Liver (tissue), 9 donors: ENCODE results near the gene SNAI3. TPM values are rescaled to one million over a fixed set of nuclear protein-coding genes. Genes with fewer than 3 reads are reported as not detected.

Experiments
- DNase-seq: peaks from one replicate; pipeline ENCODE4 v3.0.0-alpha.2; 2017; ENCODE audit warnings: low spot score
- H3K27ac ChIP-seq, 2 donors: one replicate each; pipeline ENCODE4 v1.7.0; 2013; ENCODE audit warnings: inconsistent platforms in 2 of 2, low read length in 2 of 2, control low read depth in 1 of 2, low read depth in 1 of 2, mild to moderate bottlenecking in 1 of 2
- H3K27me3 ChIP-seq, 4 donors: one replicate each; pipeline versions ENCODE4 v1.6.1 to v1.7.0; 2013; ENCODE audit warnings: low read length in 3 of 4, inconsistent platforms in 1 of 4, mild to moderate bottlenecking in 1 of 4, moderate library complexity in 1 of 4; ENCODE audit not compliant: control insufficient read depth in 4 of 4, insufficient read depth in 4 of 4
- H3K36me3 ChIP-seq, 4 donors: one replicate each; pipeline versions ENCODE4 v1.6.1 to v1.7.0; 2013; ENCODE audit warnings: low read length in 3 of 4, mild to moderate bottlenecking in 3 of 4, low read depth in 1 of 4, moderate library complexity in 1 of 4; ENCODE audit not compliant: control insufficient read depth in 4 of 4, insufficient read depth in 3 of 4
- H3K4me1 ChIP-seq, 4 donors: one replicate each; pipeline versions ENCODE4 v1.6.1 to v1.7.0; 2013; ENCODE audit warnings: low read length in 3 of 4, mild to moderate bottlenecking in 3 of 4, moderate library complexity in 1 of 4; ENCODE audit not compliant: control insufficient read depth in 4 of 4, insufficient read depth in 4 of 4
- H3K4me3 ChIP-seq, 3 donors: one replicate each; pipeline versions ENCODE4 v1.6.1 to v1.7.0; 2013; ENCODE audit warnings: low read length in 3 of 3, control low read depth in 1 of 3, low read depth in 1 of 3, mild to moderate bottlenecking in 1 of 3
- H3K9ac ChIP-seq, 2 donors: one replicate each; pipeline ENCODE4 v1.7.0; 2013; ENCODE audit warnings: low read length in 2 of 2, mild to moderate bottlenecking in 2 of 2, moderate library complexity in 2 of 2, control low read depth in 1 of 2, low read depth in 1 of 2
- H3K9me3 ChIP-seq, 4 donors: one replicate each; pipeline versions ENCODE4 v1.6.1 to v1.7.0; 2013; ENCODE audit warnings: low read length in 3 of 4; ENCODE audit not compliant: control insufficient read depth in 4 of 4
- FOXA1 ChIP-seq: IDR thresholded peaks from 2 replicates; pipeline ENCODE4 v1.6.1; 2016; ENCODE audit warnings: antibody characterized with exemption
- FOXA2 ChIP-seq: IDR thresholded peaks from 2 replicates; pipeline ENCODE4 v1.6.1; 2016; ENCODE audit warnings: antibody characterized with exemption
- GABPA ChIP-seq, 2 donors: IDR thresholded peaks in 1 of 2; conservative IDR thresholded peaks in 1 of 2; 2 replicates each; pipeline ENCODE4 v1.6.1; 2016; ENCODE audit warnings: antibody characterized with exemption in 2 of 2, mild to moderate bottlenecking in 1 of 2, moderate library complexity in 1 of 2
- HNF4A ChIP-seq, 2 donors: conservative IDR thresholded peaks; 2 replicates each; pipeline ENCODE4 v1.6.1; 2016; ENCODE audit warnings: antibody characterized with exemption in 2 of 2, mild to moderate bottlenecking in 2 of 2
- HNF4G ChIP-seq: IDR thresholded peaks from 2 replicates; pipeline ENCODE4 v1.6.1; 2016; ENCODE audit warnings: antibody characterized with exemption
- JUND ChIP-seq, 2 donors: IDR thresholded peaks; 2 replicates each; pipeline ENCODE4 v1.6.1; 2016; ENCODE audit warnings: antibody characterized with exemption in 2 of 2
- RAD21 ChIP-seq, 2 donors: IDR thresholded peaks; 2 replicates each; pipeline ENCODE4 v1.6.1; 2016; ENCODE audit warnings: antibody characterized with exemption in 2 of 2, mild to moderate bottlenecking in 2 of 2
- RXRA ChIP-seq, 2 donors: IDR thresholded peaks; 2 replicates each; pipeline ENCODE4 v1.6.1; 2017 to 2018; ENCODE audit warnings: antibody characterized with exemption in 2 of 2, mild to moderate bottlenecking in 1 of 2
- SP1 ChIP-seq: IDR thresholded peaks from 2 replicates; pipeline ENCODE4 v1.6.1; 2018; ENCODE audit warnings: antibody characterized with exemption, mild to moderate bottlenecking
- TAF1 ChIP-seq: conservative IDR thresholded peaks from 2 replicates; pipeline ENCODE4 v1.6.1; 2016; ENCODE audit warnings: antibody characterized with exemption, mild to moderate bottlenecking
- YY1 ChIP-seq: IDR thresholded peaks from 2 replicates; pipeline ENCODE4 v1.6.1; 2016; ENCODE audit warnings: antibody characterized with exemption, mild to moderate bottlenecking
- WGBS: extraction: QIAGEN DNeasy Blood & Tissue Kit; methylation state at CpG from one replicate; pipeline ENCODE4 v1.1.7; 2013; 5-methylcytosine and 5-hydroxymethylcytosine counted together
- polyA plus RNA-seq, 2 donors: library from polyadenylated mRNA; stranded (reverse) in 1 of 2; unstranded in 1 of 2; fragments of 200-250 nt in 1 of 2; fragments of >200 nt in 1 of 2; fragmentation: Nextera tagmentation in 1 of 2; extraction: Ambion mirVana in 1 of 2; gene quantifications; one replicate each; pipeline versions ENCODE4 v1.2.1 to v1.2.3, GENCODE V29; 2013 to 2015
- total RNA-seq, 2 donors: library from RNA; depleted of rRNA; stranded (reverse); fragments of >200 nt; gene quantifications; one replicate each; pipeline ENCODE4 v1.2.3, GENCODE V29; 2014
- TF ChIP-seq, protein P1 (sequence below): IDR thresholded peaks from 2 replicates; pipeline ENCODE4 v1.6.1; 2016; ENCODE audit warnings: antibody characterized with exemption
- TF ChIP-seq, protein P2 (sequence below): IDR thresholded peaks from 2 replicates; pipeline ENCODE4 v1.6.1; 2016; ENCODE audit warnings: antibody characterized with exemption
- TF ChIP-seq, protein P3 (sequence below): fragments of 150-350 bp; IDR thresholded peaks from 2 replicates; pipeline ENCODE4 v1.5.1; 2017; ENCODE audit warnings: improper control_type of control experiment, low read depth, low read length; ENCODE audit not compliant: missing input control
- TF ChIP-seq, protein P4 (sequence below): IDR thresholded peaks from 2 replicates; pipeline ENCODE4 v1.6.1; 2016; ENCODE audit warnings: antibody characterized with exemption
- TF ChIP-seq, protein P5 (sequence below): IDR thresholded peaks from 2 replicates; pipeline ENCODE4 v1.6.1; 2016; ENCODE audit warnings: antibody characterized with exemption, mild to moderate bottlenecking
- donor health status: healthy.
- donor health status: healthy.
- donor health status: healthy.
- donor health status: healthy.
- donor health status: healthy.

Gene SNAI3
- total and polyA plus RNA-seq, 4 donors: 0.05 to 0.48 (median 0.20) TPM

DNA sequence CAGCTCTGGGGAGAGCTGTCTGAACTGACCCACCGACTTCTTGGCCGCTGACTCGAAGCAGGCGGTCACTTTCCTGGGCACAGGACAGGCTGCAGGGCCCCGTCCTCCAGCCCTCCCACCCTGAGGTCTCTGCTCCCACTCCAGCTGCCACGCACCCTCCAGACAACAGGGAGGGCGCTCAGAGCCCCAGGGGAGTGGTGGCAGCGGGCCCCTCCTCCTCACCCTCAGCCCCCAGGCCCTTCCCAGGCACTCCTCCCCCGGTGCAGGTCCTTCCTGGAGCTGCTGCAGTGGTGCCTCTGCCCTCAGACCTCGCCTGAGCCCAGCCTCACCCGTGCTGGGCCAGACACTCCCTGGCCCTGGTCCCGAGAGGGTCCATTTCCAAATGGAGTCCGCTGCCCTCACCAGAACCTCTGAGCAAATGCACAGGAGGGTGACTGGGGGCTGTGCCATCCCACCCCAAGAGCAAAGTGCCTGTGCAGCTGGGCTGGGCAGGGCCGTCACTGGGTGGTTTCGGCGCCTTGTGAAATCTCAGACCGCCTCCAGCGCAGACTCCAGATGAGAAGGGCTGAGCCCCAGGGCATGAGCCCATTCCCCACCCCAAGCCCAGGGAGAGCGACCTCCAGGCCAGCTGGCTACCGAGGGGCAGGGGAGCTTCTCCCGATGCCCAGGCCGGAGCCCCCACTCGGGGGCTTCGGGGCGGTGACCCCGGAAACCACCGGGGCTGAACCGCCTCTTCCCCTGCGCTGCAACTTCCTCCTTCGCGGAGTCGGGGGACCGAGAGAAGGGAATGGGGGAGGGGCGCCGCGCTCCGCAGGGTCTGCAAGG lies 36.2 kb downstream of the SNAI3 start:
- H3K4me1 ChIP-seq: peaks cover 0 to 11% (median 3%) of the 10 kb centered on the region in 4 donors
- H3K27ac ChIP-seq: peak overlapping the region; percentile 80 to 82
- H3K9ac ChIP-seq: peak overlapping the region; percentile 14 to 45
- no peak for DNase-seq
- 51% methylated on average over 37 of the region's 37 CpGs for WGBS
- H3K36me3 ChIP-seq: peaks cover 9 to 21% (median 15%) of the 10 kb centered on the region in 4 donors
- H3K27me3 ChIP-seq: no peaks in the 10 kb centered on the region
- TF ChIP-seq JUND (IDR thresholded peaks at IDR 0.05): no peak
- TF ChIP-seq HNF4A (conservative IDR thresholded peaks at IDR 0.05): no peak
- TF ChIP-seq, protein P1, sequence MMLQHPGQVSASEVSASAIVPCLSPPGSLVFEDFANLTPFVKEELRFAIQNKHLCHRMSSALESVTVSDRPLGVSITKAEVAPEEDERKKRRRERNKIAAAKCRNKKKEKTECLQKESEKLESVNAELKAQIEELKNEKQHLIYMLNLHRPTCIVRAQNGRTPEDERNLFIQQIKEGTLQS: no peak
- no peak for TF ChIP-seq RXRA (IDR thresholded peaks at IDR 0.05)
- TF ChIP-seq, protein P2, sequence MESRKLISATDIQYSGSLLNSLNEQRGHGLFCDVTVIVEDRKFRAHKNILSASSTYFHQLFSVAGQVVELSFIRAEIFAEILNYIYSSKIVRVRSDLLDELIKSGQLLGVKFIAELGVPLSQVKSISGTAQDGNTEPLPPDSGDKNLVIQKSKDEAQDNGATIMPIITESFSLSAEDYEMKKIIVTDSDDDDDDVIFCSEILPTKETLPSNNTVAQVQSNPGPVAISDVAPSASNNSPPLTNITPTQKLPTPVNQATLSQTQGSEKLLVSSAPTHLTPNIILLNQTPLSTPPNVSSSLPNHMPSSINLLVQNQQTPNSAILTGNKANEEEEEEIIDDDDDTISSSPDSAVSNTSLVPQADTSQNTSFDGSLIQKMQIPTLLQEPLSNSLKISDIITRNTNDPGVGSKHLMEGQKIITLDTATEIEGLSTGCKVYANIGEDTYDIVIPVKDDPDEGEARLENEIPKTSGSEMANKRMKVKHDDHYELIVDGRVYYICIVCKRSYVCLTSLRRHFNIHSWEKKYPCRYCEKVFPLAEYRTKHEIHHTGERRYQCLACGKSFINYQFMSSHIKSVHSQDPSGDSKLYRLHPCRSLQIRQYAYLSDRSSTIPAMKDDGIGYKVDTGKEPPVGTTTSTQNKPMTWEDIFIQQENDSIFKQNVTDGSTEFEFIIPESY: no peak
- TF ChIP-seq, protein P3, sequence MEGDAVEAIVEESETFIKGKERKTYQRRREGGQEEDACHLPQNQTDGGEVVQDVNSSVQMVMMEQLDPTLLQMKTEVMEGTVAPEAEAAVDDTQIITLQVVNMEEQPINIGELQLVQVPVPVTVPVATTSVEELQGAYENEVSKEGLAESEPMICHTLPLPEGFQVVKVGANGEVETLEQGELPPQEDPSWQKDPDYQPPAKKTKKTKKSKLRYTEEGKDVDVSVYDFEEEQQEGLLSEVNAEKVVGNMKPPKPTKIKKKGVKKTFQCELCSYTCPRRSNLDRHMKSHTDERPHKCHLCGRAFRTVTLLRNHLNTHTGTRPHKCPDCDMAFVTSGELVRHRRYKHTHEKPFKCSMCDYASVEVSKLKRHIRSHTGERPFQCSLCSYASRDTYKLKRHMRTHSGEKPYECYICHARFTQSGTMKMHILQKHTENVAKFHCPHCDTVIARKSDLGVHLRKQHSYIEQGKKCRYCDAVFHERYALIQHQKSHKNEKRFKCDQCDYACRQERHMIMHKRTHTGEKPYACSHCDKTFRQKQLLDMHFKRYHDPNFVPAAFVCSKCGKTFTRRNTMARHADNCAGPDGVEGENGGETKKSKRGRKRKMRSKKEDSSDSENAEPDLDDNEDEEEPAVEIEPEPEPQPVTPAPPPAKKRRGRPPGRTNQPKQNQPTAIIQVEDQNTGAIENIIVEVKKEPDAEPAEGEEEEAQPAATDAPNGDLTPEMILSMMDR: no peak
- no peak for TF ChIP-seq RAD21 (IDR thresholded peaks at IDR 0.05)
- no peak for TF ChIP-seq FOXA1
- no peak for TF ChIP-seq HNF4G
- no peak for TF ChIP-seq FOXA2
- TF ChIP-seq, protein P4, sequence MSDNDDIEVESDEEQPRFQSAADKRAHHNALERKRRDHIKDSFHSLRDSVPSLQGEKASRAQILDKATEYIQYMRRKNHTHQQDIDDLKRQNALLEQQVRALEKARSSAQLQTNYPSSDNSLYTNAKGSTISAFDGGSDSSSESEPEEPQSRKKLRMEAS: no peak
- TF ChIP-seq GABPA (IDR thresholded peaks at IDR 0.05 in 1 of 2, conservative IDR thresholded peaks at IDR 0.05 in 1 of 2): no peak
- TF ChIP-seq SP1: no peak
- no peak for TF ChIP-seq YY1
- TF ChIP-seq, protein P5, sequence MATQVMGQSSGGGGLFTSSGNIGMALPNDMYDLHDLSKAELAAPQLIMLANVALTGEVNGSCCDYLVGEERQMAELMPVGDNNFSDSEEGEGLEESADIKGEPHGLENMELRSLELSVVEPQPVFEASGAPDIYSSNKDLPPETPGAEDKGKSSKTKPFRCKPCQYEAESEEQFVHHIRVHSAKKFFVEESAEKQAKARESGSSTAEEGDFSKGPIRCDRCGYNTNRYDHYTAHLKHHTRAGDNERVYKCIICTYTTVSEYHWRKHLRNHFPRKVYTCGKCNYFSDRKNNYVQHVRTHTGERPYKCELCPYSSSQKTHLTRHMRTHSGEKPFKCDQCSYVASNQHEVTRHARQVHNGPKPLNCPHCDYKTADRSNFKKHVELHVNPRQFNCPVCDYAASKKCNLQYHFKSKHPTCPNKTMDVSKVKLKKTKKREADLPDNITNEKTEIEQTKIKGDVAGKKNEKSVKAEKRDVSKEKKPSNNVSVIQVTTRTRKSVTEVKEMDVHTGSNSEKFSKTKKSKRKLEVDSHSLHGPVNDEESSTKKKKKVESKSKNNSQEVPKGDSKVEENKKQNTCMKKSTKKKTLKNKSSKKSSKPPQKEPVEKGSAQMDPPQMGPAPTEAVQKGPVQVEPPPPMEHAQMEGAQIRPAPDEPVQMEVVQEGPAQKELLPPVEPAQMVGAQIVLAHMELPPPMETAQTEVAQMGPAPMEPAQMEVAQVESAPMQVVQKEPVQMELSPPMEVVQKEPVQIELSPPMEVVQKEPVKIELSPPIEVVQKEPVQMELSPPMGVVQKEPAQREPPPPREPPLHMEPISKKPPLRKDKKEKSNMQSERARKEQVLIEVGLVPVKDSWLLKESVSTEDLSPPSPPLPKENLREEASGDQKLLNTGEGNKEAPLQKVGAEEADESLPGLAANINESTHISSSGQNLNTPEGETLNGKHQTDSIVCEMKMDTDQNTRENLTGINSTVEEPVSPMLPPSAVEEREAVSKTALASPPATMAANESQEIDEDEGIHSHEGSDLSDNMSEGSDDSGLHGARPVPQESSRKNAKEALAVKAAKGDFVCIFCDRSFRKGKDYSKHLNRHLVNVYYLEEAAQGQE: no peak
- no peak for TF ChIP-seq TAF1
- H3K9me3 ChIP-seq: no peaks in the 10 kb centered on the region
- peak overlapping the region; percentile 44 to 57 (median 47) for H3K4me3 ChIP-seq
